Parathyroid adenoma (tissue), 2 donors: ENCODE results near the gene ZNF829.

Experiments
- H2AFZ ChIP-seq: fragments of 300-600 bp; sonication (generic); one replicate; pipeline ENCODE4 v1.7.0; 2017; ENCODE audit warnings: antibody characterized with exemption, mild to moderate bottlenecking
- H3K27ac ChIP-seq: fragments of 300-600 bp; sonication (generic); one replicate; pipeline ENCODE4 v1.7.0; 2017
- H3K27me3 ChIP-seq: fragments of 300-600 bp; sonication (generic); one replicate; pipeline ENCODE4 v1.7.0; 2017; ENCODE audit warnings: low read length; ENCODE audit not compliant: control insufficient read depth, insufficient read depth
- H3K36me3 ChIP-seq: fragments of 300-600 bp; sonication (generic); one replicate; pipeline ENCODE4 v1.7.0; 2017; ENCODE audit warnings: low read length; ENCODE audit not compliant: control insufficient read depth, insufficient read depth
- H3K4me1 ChIP-seq: fragments of 300-600 bp; sonication (generic); one replicate; pipeline ENCODE4 v1.7.0; 2017; ENCODE audit warnings: control low read depth
- H3K4me2 ChIP-seq: fragments of 300-600 bp; sonication (generic); one replicate; pipeline ENCODE4 v1.7.0; 2017; ENCODE audit warnings: low read length
- H3K4me3 ChIP-seq: fragments of 300-600 bp; sonication (generic); one replicate; pipeline ENCODE4 v1.7.0; 2017; ENCODE audit warnings: low read depth, low read length
- H3K79me2 ChIP-seq: fragments of 300-600 bp; sonication (generic); one replicate; pipeline ENCODE4 v1.7.0; 2017; ENCODE audit warnings: control low read depth
- H3K9ac ChIP-seq: fragments of 300-600 bp; sonication (generic); one replicate; pipeline ENCODE4 v1.7.0; 2017; ENCODE audit warnings: mild to moderate bottlenecking
- H3K9me3 ChIP-seq: fragments of 300-600 bp; sonication (generic); one replicate; pipeline ENCODE4 v1.7.0; 2017; ENCODE audit warnings: low read length; ENCODE audit not compliant: control insufficient read depth
- CTCF ChIP-seq: fragments of 300-600 bp; sonication (generic); IDR thresholded peaks from one replicate; pipeline ENCODE4 v1.7.0; 2017; ENCODE audit warnings: antibody characterized with exemption, mild to moderate bottlenecking
- donor health status: primary hyperparathyroidism.

ZNF829 gene

DNA sequence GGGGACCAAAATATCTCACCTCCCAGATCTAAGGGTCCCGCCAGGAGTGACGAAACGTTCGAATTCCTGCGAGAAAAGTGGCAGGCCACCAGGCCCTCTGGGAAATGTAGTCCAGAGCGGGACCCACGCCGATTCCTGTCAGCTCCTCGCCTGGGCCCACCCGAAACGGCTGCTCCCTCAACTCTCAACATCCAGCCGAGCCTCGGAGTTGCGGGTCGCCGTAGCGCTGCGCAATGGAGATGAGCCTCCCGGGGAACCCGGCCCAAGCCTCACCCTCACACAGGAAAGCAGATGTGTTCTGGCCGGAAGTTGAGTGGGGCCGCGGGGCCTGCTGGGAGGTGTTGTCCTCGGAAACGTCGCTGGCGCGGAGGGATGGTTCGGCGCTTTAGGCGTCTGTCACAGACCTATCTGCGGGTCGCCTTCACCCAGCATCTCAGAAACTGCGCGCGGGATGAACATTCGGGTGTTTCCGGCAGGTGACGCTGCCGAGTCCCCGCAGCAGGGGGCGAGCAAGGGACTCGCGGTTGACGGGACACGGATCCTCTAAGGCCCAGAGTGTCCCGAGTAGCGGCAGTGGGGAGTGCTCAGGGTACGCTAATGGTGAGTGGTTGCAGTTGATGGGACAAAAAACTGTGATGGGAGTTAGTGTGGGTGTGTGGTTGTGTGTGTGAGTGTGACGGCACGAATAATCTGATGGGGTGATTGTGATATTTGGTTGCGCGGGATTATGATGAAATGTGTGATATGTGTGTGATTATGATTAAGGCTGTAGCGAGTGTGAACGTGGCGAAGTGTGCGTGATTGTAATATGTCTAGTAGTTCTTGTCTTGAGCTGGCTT lies at the start of gene ZNF829, which contains the start of gene ZNF568:
ZNF829 (minus strand) TSS at position 300 of the 839 bp plus-strand sequence. CDS start 1,124 bp downstream, outside the sequence.
ZNF568 (plus strand) TSS at position 341 of the 839 bp plus-strand sequence. CDS start 6,439 bp downstream, outside the sequence.
- Histone ChIP-seq H3K27ac (peak within 1 kb of the TSS; percentile 73), H2AFZ (peak within 1 kb of the TSS; percentile 51), H3K4me1 (no peaks in the 10 kb centered on the region), H3K79me2 (no peaks in the 10 kb centered on the region), H3K4me3 (peak within 1 kb of the TSS; percentile 95), H3K4me2 (peak within 1 kb of the TSS; percentile 91), H3K9me3 (no peaks in the 10 kb centered on the region), H3K27me3 (no peaks in the 10 kb centered on the region), H3K9ac (no peak within 1 kb of the TSS), H3K36me3 (no peaks in the 10 kb centered on the region)
- TF ChIP-seq CTCF, result peak; percentile 22

DNA sequence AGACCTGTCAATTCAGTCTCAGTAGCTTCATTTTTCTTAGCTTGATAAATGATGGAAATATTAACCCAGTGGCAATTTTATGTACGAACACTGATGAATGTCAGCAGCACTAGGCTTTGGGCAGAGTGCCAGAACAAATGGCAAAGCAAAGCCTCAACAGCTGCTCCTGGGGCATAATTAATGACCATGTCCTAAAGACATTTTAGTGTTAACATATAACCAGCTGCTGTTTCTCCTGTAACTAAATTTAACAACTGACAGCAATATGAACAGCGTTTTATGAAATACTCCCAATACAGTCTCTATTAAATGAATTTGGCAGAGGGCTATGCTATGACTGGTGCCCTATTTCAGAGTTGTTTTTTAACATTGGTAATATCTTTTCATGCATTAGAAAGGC lies 47.2 kb upstream of the ZNF829 start:
- no peak for TF ChIP-seq CTCF
- no peaks in the 10 kb centered on the region for H3K27me3 ChIP-seq
- no peaks in the 10 kb centered on the region for H3K36me3 ChIP-seq
- H3K4me1 ChIP-seq, result no peaks in the 10 kb centered on the region
- no peaks in the 10 kb centered on the region for H3K79me2 ChIP-seq
- H3K4me2 ChIP-seq, result no peak overlapping the region
- H3K27ac ChIP-seq, result no peak overlapping the region
- no peaks in the 10 kb centered on the region for H3K9me3 ChIP-seq
- no peak overlapping the region for H3K4me3 ChIP-seq
- H2AFZ ChIP-seq, result no peak overlapping the region
- no peak overlapping the region for H3K9ac ChIP-seq

GRCh38 chr19:36962346-36962745 lies 46.3 kb upstream of the ZNF829 start:
- Histone ChIP-seq H2AFZ (no peak overlapping the region), H3K4me3 (no peak overlapping the region), H3K9ac (no peak overlapping the region), H3K36me3 (no peaks in the 10 kb centered on the region), H3K27ac (no peak overlapping the region), H3K9me3 (no peaks in the 10 kb centered on the region), H3K27me3 (no peaks in the 10 kb centered on the region), H3K4me2 (no peak overlapping the region), H3K79me2 (no peaks in the 10 kb centered on the region), H3K4me1 (no peaks in the 10 kb centered on the region)
- no peak for TF ChIP-seq CTCF

DNA sequence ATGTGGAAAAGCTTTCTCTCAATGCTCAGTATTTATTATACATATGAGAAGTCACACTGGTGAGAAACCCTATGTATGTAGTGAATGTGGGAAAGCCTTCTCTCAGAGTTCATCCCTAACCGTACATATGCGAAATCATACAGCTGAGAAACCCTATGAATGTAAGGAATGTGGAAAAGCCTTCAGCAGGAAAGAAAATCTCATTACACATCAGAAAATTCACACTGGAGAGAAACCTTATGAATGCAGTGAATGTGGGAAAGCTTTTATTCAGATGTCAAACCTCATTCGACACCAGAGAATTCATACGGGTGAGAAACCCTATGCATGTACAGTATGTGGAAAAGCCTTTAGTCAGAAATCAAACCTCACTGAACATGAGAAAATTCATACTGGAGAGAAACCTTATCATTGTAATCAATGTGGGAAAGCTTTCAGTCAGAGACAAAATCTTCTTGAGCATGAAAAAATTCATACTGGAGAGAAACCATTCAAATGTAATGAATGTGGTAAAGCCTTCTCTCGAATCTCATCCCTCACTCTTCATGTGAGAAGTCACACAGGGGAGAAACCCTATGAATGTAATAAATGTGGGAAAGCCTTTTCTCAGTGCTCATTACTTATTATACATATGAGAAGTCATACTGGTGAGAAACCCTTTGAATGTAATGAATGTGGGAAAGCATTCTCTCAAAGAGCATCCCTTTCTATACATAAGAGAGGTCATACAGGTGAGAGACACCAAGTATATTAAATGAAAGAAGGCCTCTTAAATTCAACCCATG lies 34.4 kb upstream of the ZNF829 start:
- Histone ChIP-seq H3K79me2 (no peaks in the 10 kb centered on the region), H3K9ac (no peak overlapping the region), H3K9me3 (peaks cover 15% of the 10 kb centered on the region), H3K4me3 (no peak overlapping the region), H3K4me1 (no peaks in the 10 kb centered on the region), H2AFZ (no peak overlapping the region), H3K27ac (no peak overlapping the region), H3K27me3 (no peaks in the 10 kb centered on the region), H3K36me3 (peaks cover 4% of the 10 kb centered on the region), H3K4me2 (no peak overlapping the region)
- no peak for TF ChIP-seq CTCF
